Stomach (tissue), 9 donors: ENCODE measurements around the gene KLF17. TPM values are rescaled to one million over a fixed set of nuclear protein-coding genes. Genes with fewer than 3 reads are reported as not detected.
A peak's percentile ranks its signal among the peaks of the same experiment; 100 is the strongest.

Experiments
- DNase-seq, 2 donors: peaks; one replicate each; pipeline versions ENCODE4 v3.0.0 to v3.0.0-alpha.2; 2013 to 2019
- H3K27ac ChIP-seq, 5 donors: fragments of 200-600 bp in 4 of 5; sonication (generic) in 4 of 5; one replicate each; pipeline ENCODE4 v1.5.1; 2013 to 2019; ENCODE audit warnings: mild to moderate bottlenecking in 1 of 5, moderate library complexity in 1 of 5
- H3K27me3 ChIP-seq, 3 donors: fragments of 200-600 bp; sonication (generic); one replicate each; pipeline ENCODE4 v1.5.1; 2017 to 2019; ENCODE audit warnings: mixed run types in 1 of 3
- H3K36me3 ChIP-seq, 4 donors: fragments of 200-600 bp; sonication (generic); 1 replicate in 3 of 4; 2 replicates in 1 of 4; pipeline ENCODE4 v1.5.1; 2016 to 2019
- H3K4me1 ChIP-seq, 4 donors: fragments of 200-600 bp; sonication (generic); one replicate each; pipeline ENCODE4 v1.5.1; 2016 to 2019
- H3K4me3 ChIP-seq, 4 donors: fragments of 200-600 bp; sonication (generic) in 3 of 4; one replicate each; pipeline ENCODE4 v1.5.1; 2016 to 2019; ENCODE audit warnings: mild to moderate bottlenecking in 1 of 4
- H3K9me3 ChIP-seq, 4 donors: fragments of 200-600 bp; sonication (generic); one replicate each; pipeline ENCODE4 v1.5.1; 2016 to 2019
- EP300 ChIP-seq: sonication (generic); formaldehyde crosslinking; IDR thresholded peaks from one replicate; pipeline ENCODE4 v1.6.1; 2017; ENCODE audit warnings: antibody characterized with exemption
- POLR2A ChIP-seq, 4 donors: fragments of 450-650 bp; IDR thresholded peaks; one replicate each; pipeline ENCODE4 v1.6.1; 2016; ENCODE audit warnings: antibody characterized with exemption in 4 of 4, control low read depth in 2 of 4, mild to moderate bottlenecking in 1 of 4, moderate library complexity in 1 of 4
- POLR2AphosphoS5 ChIP-seq, 3 donors: sonication (generic); formaldehyde crosslinking; IDR thresholded peaks; one replicate each; pipeline ENCODE4 v1.6.1; 2016; ENCODE audit warnings: antibody characterized with exemption in 3 of 3
- WGBS, 5 donors: extraction: QIAGEN DNeasy Blood & Tissue Kit in 3 of 5; methylation state at CpG; one replicate each; pipeline versions ENCODE4 v1.1.5 to v1.1.7; 2013 to 2018; 5-methylcytosine and 5-hydroxymethylcytosine counted together
- intact Hi-C: fragments of 100-400 bp; cut with DNase I; formaldehyde crosslinking; loops from one replicate; pipeline ENCODE4 v1.15.1; 2023; ENCODE audit warnings: low total_unique reads
- polyA plus RNA-seq, 3 donors: library from polyadenylated mRNA; stranded (reverse); fragments of 200-250 nt; gene quantifications; one replicate each; pipeline ENCODE4 v1.2.3, GENCODE V29; 2013
- total RNA-seq, 5 donors: library from RNA; depleted of rRNA; stranded (reverse); fragments of >200 nt; gene quantifications; one replicate each; pipeline versions ENCODE4 v1.1.0 to v1.2.3, GENCODE V29; 2014 to 2016
- TF ChIP-seq, protein P1 (sequence below), 7 experiments: fragments of 450-650 bp in 4 of 7; fragments of 200-600 bp in 3 of 7; sonication (generic) in 3 of 7; IDR thresholded peaks; one replicate each; pipeline ENCODE4 v1.5.1; 2016 to 2019; ENCODE audit warnings: antibody characterized with exemption in 7 of 7, control low read depth in 2 of 7, mild to moderate bottlenecking in 1 of 7
- donor health status: healthy with polysubstance abuse.
- donor health status: Bipolar disorder and iron deficiency.
- donor health status: healthy.

Gene KLF17
- total and polyA plus RNA-seq, 8 donors, result 0.25 TPM; not detected in 7

DNA sequence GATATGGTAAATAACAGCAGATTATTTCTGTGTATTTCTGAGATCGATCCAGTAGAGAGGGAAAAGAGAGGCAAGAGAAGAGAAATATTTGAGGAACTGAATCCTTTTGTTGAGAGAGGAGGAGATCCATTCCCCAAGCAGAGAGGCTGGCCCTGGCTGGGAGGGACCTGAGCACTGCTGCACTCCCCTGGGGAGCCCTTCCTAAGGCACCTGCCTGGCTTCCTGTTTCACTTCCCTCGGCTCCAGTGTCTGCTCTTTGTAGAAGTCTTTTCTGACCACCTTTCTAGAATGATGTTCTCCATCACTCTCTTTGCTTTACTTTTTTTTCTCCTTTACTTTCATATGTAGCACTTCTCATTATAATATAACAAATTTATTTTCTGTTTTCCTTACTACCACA is 45.1 kb upstream of the KLF17 start:
- Histone ChIP-seq H3K4me3 (no peak overlapping the region), H3K4me1 (peaks cover 0 to 11% (median 0%) of the 10 kb centered on the region in 4 donors), H3K27ac (no peak overlapping the region), H3K27me3 (peaks cover 0 to 7% (median 0%) of the 10 kb centered on the region in 3 donors), H3K36me3 (no peaks in the 10 kb centered on the region), H3K9me3 (no peaks in the 10 kb centered on the region)
- DNase-seq, result no peak
- TF ChIP-seq, protein P1, sequence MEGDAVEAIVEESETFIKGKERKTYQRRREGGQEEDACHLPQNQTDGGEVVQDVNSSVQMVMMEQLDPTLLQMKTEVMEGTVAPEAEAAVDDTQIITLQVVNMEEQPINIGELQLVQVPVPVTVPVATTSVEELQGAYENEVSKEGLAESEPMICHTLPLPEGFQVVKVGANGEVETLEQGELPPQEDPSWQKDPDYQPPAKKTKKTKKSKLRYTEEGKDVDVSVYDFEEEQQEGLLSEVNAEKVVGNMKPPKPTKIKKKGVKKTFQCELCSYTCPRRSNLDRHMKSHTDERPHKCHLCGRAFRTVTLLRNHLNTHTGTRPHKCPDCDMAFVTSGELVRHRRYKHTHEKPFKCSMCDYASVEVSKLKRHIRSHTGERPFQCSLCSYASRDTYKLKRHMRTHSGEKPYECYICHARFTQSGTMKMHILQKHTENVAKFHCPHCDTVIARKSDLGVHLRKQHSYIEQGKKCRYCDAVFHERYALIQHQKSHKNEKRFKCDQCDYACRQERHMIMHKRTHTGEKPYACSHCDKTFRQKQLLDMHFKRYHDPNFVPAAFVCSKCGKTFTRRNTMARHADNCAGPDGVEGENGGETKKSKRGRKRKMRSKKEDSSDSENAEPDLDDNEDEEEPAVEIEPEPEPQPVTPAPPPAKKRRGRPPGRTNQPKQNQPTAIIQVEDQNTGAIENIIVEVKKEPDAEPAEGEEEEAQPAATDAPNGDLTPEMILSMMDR (IDR thresholded peaks at IDR 0.05), result no peak
- TF ChIP-seq EP300, result no peak
- TF ChIP-seq POLR2A (IDR thresholded peaks at IDR 0.05), result no peak
- TF ChIP-seq POLR2AphosphoS5 (IDR thresholded peaks at IDR 0.05), result no peak
- intact Hi-C loops, result no loop called here
- 39 to 71% (median 50%) methylated on average over 2 of the region's 2 CpGs for WGBS, 5 donors

DNA sequence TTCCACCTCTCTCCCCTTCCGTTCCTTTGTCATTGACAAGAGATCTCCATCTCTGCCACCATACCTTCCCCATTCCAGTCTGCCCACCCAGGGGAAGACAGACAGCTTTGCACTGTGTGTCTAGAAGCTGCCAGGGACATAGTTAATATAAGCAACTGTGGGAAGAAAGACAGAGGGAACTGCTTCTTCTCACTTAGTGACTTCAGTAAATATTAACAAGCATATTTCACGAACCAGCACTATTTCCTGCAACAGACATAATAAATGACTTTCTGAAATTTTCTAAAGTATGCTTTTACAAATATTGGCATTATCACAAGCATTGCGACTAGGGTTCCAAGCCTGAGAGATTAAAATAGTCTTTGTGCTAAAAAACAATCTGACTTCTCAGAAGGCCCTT is 44.2 kb upstream of the KLF17 start:
- Histone ChIP-seq H3K4me1 (peaks cover 0 to 11% (median 0%) of the 10 kb centered on the region in 4 donors), H3K4me3 (no peak overlapping the region), H3K9me3 (no peaks in the 10 kb centered on the region), H3K27ac (peak overlapping the region in 2 of 5 donors; percentile 14 to 33), H3K36me3 (no peaks in the 10 kb centered on the region), H3K27me3 (no peaks in the 10 kb centered on the region)
- WGBS, 5 donors, result 23 to 49% (median 39%) methylated on average over 3 of the region's 3 CpGs
- no peak for TF ChIP-seq POLR2AphosphoS5 (IDR thresholded peaks at IDR 0.05)
- no peak for TF ChIP-seq EP300
- TF ChIP-seq, protein P1 (IDR thresholded peaks at IDR 0.05), result no peak
- no peak for TF ChIP-seq POLR2A (IDR thresholded peaks at IDR 0.05)
- DNase-seq, result peak in 1 of 2 donors; percentile 31
- intact Hi-C loops, result no loop called here

DNA sequence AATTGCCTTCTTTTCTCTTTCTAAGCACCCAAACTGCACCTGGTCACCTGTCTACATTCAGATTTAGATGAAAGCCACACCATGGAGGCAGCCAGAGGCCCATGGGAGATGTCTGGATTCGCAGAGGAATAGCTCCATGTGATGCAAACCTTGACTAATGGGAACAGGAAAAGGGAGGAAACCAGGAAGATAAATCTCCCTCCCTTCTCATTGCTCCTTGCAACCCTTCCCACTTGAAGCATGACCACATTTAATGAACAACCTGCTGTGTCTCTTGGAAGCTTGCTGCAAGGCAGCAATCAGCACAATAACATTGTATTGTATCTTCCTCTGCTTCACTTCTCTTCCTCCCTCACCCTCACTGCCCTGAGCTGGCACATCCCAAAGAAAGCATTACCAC is 42.6 kb upstream of the KLF17 start:
- peaks cover 0 to 11% (median 0%) of the 10 kb centered on the region in 4 donors for H3K4me1 ChIP-seq
- intact Hi-C loops, result no loop called here
- no peak for TF ChIP-seq EP300
- no peak for TF ChIP-seq POLR2A (IDR thresholded peaks at IDR 0.05)
- TF ChIP-seq POLR2AphosphoS5 (IDR thresholded peaks at IDR 0.05), result no peak
- TF ChIP-seq, protein P1 (IDR thresholded peaks at IDR 0.05), result no peak
- no peaks in the 10 kb centered on the region for H3K9me3 ChIP-seq
- H3K4me3 ChIP-seq, result no peak overlapping the region
- DNase-seq, result no peak
- no peaks in the 10 kb centered on the region for H3K36me3 ChIP-seq
- no peaks in the 10 kb centered on the region for H3K27me3 ChIP-seq
- WGBS, 5 donors, result 72 to 95% (median 76%) methylated on average over 1 of the region's 1 CpG
- no peak overlapping the region for H3K27ac ChIP-seq

DNA sequence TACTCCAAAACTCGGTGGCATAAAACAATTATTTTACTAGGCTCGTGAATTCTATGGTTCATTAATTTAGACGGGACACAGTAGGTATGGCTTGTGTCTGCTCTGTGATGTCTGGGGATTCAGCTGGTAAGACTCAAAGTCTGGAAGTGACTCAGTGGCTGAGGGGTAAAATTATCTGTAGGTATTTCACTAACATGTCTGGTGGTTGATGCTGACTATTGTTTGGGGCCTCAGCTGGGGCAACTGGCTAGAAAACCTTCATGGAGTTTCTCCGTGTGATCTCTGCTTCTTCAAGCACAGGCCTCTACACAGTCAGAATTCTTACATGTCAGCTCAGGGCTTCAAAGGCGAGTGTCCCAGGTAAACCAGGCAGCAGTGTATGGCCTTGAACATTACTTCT is 41.2 kb upstream of the KLF17 start:
- WGBS, 5 donors, result 84 to 96% (median 91%) methylated on average over 5 of the region's 5 CpGs
- TF ChIP-seq EP300, result no peak
- H3K9me3 ChIP-seq, result no peaks in the 10 kb centered on the region
- no peaks in the 10 kb centered on the region for H3K36me3 ChIP-seq
- no peak overlapping the region for H3K27ac ChIP-seq
- H3K27me3 ChIP-seq, result no peaks in the 10 kb centered on the region
- intact Hi-C loops, result no loop called here
- DNase-seq, result no peak
- peaks cover 0 to 11% (median 0%) of the 10 kb centered on the region in 4 donors for H3K4me1 ChIP-seq
- H3K4me3 ChIP-seq, result no peak overlapping the region

DNA sequence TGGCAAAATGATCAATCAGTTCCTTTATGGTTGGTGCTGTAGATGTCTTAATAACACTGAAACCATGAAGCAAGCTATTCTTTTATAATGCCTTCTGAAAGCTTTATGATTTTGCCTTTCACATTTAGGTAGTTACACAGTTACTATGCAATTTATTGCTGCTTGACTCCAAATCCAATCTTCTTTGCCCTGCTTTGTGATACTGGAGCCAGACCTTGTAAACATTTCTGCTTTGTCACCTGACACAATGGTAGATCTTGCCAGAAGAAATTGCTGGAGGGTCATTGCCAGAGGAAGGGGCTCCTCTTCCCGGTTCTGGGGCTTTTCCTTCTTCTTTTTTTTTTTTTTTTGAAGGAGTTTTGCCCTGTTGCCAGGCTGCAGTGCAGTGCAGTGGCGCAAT is 40.5 kb upstream of the KLF17 start:
- Histone ChIP-seq H3K4me3 (no peak overlapping the region), H3K36me3 (no peaks in the 10 kb centered on the region), H3K4me1 (peaks cover 0 to 11% (median 0%) of the 10 kb centered on the region in 4 donors), H3K27ac (no peak overlapping the region), H3K27me3 (no peaks in the 10 kb centered on the region), H3K9me3 (no peaks in the 10 kb centered on the region)
- 49 to 57% (median 52%) methylated on average over 2 of the region's 2 CpGs for WGBS, 5 donors
- no peak for DNase-seq
- intact Hi-C loops, result no loop called here
- TF ChIP-seq, protein P1 (IDR thresholded peaks at IDR 0.05), result no peak
- TF ChIP-seq EP300, result no peak
- no peak for TF ChIP-seq POLR2AphosphoS5 (IDR thresholded peaks at IDR 0.05)
- no peak for TF ChIP-seq POLR2A (IDR thresholded peaks at IDR 0.05)
